Measurements from ENCODE around the gene MGAT5.

DNA sequence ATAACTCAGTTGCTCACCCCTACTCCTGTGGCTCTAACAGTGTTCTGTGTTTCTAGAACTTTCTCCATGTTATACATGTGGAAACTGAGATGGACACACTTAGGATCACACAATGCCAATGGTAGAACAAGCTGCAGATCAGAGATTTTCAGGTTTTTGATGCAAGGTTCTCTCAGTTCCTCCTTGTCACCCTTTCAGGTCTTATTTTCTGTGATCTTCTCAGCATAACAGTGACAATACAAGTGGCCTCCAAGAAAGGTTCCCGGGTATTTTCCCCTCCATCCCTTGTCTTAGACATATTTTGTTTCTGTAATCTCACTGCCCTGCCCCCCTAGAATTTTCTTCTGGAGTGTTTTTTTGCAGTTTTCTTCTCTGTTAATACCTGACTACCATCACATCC lies 6.2 kb upstream of the MGAT5 start:
- TF ChIP-seq, protein P1, sequence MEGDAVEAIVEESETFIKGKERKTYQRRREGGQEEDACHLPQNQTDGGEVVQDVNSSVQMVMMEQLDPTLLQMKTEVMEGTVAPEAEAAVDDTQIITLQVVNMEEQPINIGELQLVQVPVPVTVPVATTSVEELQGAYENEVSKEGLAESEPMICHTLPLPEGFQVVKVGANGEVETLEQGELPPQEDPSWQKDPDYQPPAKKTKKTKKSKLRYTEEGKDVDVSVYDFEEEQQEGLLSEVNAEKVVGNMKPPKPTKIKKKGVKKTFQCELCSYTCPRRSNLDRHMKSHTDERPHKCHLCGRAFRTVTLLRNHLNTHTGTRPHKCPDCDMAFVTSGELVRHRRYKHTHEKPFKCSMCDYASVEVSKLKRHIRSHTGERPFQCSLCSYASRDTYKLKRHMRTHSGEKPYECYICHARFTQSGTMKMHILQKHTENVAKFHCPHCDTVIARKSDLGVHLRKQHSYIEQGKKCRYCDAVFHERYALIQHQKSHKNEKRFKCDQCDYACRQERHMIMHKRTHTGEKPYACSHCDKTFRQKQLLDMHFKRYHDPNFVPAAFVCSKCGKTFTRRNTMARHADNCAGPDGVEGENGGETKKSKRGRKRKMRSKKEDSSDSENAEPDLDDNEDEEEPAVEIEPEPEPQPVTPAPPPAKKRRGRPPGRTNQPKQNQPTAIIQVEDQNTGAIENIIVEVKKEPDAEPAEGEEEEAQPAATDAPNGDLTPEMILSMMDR (conservative IDR thresholded peaks at IDR 0.05), result no peak
- TF ChIP-seq ZFX (IDR thresholded peaks at IDR 0.05), result no peak
